Spleen (tissue), 3 donors: ENCODE data around the gene RHOV.

ENCODE experiments used
- POLR2A ChIP-seq, 3 donors: fragments of 450-650 bp; IDR thresholded peaks; one replicate each; pipeline ENCODE4 v1.5.1; 2017; ENCODE audit warnings: antibody characterized with exemption in 3 of 3, mild to moderate bottlenecking in 1 of 3
- POLR2AphosphoS5 ChIP-seq, 3 donors: sonication (generic); formaldehyde crosslinking; IDR thresholded peaks; one replicate each; pipeline ENCODE4 v1.5.1; 2017; ENCODE audit warnings: antibody characterized with exemption in 3 of 3

GRCh38 chr15:40854161-40854560 is 19.9 kb downstream of the RHOV start:
- TF ChIP-seq POLR2A (IDR thresholded peaks at IDR 0.05), result no peak
- no peak for TF ChIP-seq POLR2AphosphoS5 (IDR thresholded peaks at IDR 0.05)
